Endodermal cell (in vitro differentiated cells): ENCODE results near the gene TTC22. TPM values are rescaled to one million over a fixed set of nuclear protein-coding genes. Genes with fewer than 3 reads are reported as not detected.

Experiments used
- DNase-seq: peaks from one replicate; pipeline ENCODE4 v3.0.0-alpha.2; 2017
- H3K27ac ChIP-seq: 2 replicates; pipeline ENCODE4 v1.5.1; 2013; ENCODE audit warnings: mild to moderate bottlenecking, low read depth, low read length, moderate library complexity
- H3K27me3 ChIP-seq: 2 replicates; pipeline ENCODE4 v1.6.1; 2013; ENCODE audit warnings: mild to moderate bottlenecking, low read length, moderate library complexity; ENCODE audit not compliant: insufficient read depth, control insufficient read depth, poor library complexity, severe bottlenecking
- H3K36me3 ChIP-seq: 2 replicates; pipeline ENCODE4 v1.7.0; 2013; ENCODE audit warnings: mild to moderate bottlenecking, low read length, moderate library complexity; ENCODE audit not compliant: control insufficient read depth, insufficient read depth
- H3K4me1 ChIP-seq: one replicate; pipeline ENCODE4 v1.7.0; 2013; ENCODE audit warnings: low read length; ENCODE audit not compliant: control insufficient read depth, insufficient read depth
- H3K4me3 ChIP-seq: 2 replicates; pipeline ENCODE4 v1.5.1; 2013; ENCODE audit warnings: mild to moderate bottlenecking, low read length, moderate library complexity
- H3K9ac ChIP-seq: 2 replicates; pipeline ENCODE4 v1.6.1; 2013; ENCODE audit warnings: mild to moderate bottlenecking, low read length, moderate library complexity; ENCODE audit not compliant: poor library complexity, severe bottlenecking; ENCODE audit errors: extremely low read depth
- H3K9me3 ChIP-seq: 2 replicates; pipeline ENCODE4 v1.6.1; 2013; ENCODE audit warnings: mild to moderate bottlenecking, low read length, moderate library complexity; ENCODE audit not compliant: control insufficient read depth
- H3K27ac Mint-ChIP-seq: 2 replicates; pipeline ENCODE4 v1.8.0; 2020; ENCODE audit warnings: mixed read lengths
- H3K27me3 Mint-ChIP-seq: 2 replicates; pipeline ENCODE4 v1.8.0; 2021; ENCODE audit warnings: mild to moderate bottlenecking, mixed read lengths; ENCODE audit not compliant: insufficient read depth
- H3K36me3 Mint-ChIP-seq: 2 replicates; pipeline ENCODE4 v1.8.0; 2020; ENCODE audit warnings: low read depth, mixed read lengths
- H3K4me1 Mint-ChIP-seq: 2 replicates; pipeline ENCODE4 v1.8.0; 2020; ENCODE audit warnings: mixed read lengths
- H3K4me3 Mint-ChIP-seq: 2 replicates; pipeline ENCODE4 v1.8.0; 2020; ENCODE audit warnings: mild to moderate bottlenecking, moderate library complexity, mixed read lengths
- H3K9me3 Mint-ChIP-seq: 2 replicates; pipeline ENCODE4 v1.8.0; 2020; ENCODE audit warnings: mild to moderate bottlenecking, mixed read lengths
- WGBS, 2 experiments: methylation state at CpG; one replicate each; pipeline versions ENCODE4 v1.1.5 to v1.1.7; 2013; ENCODE audit warnings: missing lambda C conversion rate in 2 of 2, mixed read lengths in 1 of 2; ENCODE audit not compliant: insufficient coverage in 1 of 2, insufficient read length in 1 of 2; 5-methylcytosine and 5-hydroxymethylcytosine counted together
- total RNA-seq, 2 donors: library from RNA; stranded (reverse); fragmentation: NEBNext Ultra II Directional in 1 of 2; extraction: Animal tissue kit (Norgen Biotek cat#: 25700) in 1 of 2; gene quantifications; 2 replicates in 1 of 2; 3 replicates in 1 of 2; pipeline ENCODE4 v1.2.1, GENCODE V29; 2021
- TF ChIP-seq, protein P1 (sequence below): fragments of 200-600 bp; sonication (generic); conservative IDR thresholded peaks from 2 replicates; pipeline ENCODE4 v1.5.0; 2021; ENCODE audit warnings: antibody characterized with exemption, mild to moderate bottlenecking

Gene TTC22
- total RNA-seq, 2 donors from 2014 or later = 0.44 to 0.53 TPM

GRCh38 chr1:54757833-54758232 is 43.3 kb downstream of the TTC22 start:
- Mint-ChIP-seq H3K9me3 (no peaks in the 10 kb centered on the region), H3K4me3 (no peak overlapping the region), H3K36me3 (peaks cover 22% of the 10 kb centered on the region), H3K27ac (no peak overlapping the region), H3K4me1 (no peaks in the 10 kb centered on the region), H3K27me3 (no peaks in the 10 kb centered on the region)
- no peak for DNase-seq
- 95 to 99% methylated on average over 8 to 9 of the region's 9 CpGs for WGBS, 2 experiments
- no peaks in the 10 kb centered on the region for H3K27me3 ChIP-seq
- H3K9me3 ChIP-seq = no peaks in the 10 kb centered on the region
- H3K4me1 ChIP-seq = no peaks in the 10 kb centered on the region
- H3K36me3 ChIP-seq = peaks cover 13% of the 10 kb centered on the region
- H3K4me3 ChIP-seq = no peak overlapping the region
- H3K27ac ChIP-seq = no peak overlapping the region
- TF ChIP-seq, protein P1, sequence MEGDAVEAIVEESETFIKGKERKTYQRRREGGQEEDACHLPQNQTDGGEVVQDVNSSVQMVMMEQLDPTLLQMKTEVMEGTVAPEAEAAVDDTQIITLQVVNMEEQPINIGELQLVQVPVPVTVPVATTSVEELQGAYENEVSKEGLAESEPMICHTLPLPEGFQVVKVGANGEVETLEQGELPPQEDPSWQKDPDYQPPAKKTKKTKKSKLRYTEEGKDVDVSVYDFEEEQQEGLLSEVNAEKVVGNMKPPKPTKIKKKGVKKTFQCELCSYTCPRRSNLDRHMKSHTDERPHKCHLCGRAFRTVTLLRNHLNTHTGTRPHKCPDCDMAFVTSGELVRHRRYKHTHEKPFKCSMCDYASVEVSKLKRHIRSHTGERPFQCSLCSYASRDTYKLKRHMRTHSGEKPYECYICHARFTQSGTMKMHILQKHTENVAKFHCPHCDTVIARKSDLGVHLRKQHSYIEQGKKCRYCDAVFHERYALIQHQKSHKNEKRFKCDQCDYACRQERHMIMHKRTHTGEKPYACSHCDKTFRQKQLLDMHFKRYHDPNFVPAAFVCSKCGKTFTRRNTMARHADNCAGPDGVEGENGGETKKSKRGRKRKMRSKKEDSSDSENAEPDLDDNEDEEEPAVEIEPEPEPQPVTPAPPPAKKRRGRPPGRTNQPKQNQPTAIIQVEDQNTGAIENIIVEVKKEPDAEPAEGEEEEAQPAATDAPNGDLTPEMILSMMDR = no peak
- H3K9ac ChIP-seq = no peak overlapping the region

GRCh38 chr1:54754486-54755285 is 46.4 kb downstream of the TTC22 start:
- Histone ChIP-seq H3K4me1 (no peaks in the 10 kb centered on the region), H3K9ac (no peak overlapping the region)

DNA sequence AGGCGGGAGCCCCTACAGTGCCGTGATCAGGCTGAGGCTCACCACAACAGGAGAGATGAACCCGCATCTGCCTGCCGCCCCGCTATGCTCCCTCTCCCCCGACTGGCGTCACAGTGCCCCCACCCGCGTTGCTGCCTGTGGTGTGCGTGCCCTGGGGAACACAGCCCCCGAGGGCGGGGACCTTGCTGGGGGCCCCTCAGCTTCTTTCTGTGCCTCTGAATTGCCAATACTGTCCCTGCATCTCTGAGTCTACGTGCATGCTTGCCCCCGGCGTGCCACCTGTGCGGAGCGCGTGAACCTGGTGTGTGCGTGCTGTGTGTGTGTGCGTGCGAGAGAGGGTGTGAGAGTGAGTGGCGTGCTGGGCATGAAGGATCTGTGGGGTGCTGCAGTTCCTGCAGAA is 47.1 kb downstream of the TTC22 start:
- DNase-seq = no peak
- Histone ChIP-seq H3K27ac (no peak overlapping the region), H3K4me1 (no peaks in the 10 kb centered on the region), H3K36me3 (peaks cover 13% of the 10 kb centered on the region), H3K9me3 (no peaks in the 10 kb centered on the region), H3K27me3 (peaks cover 11% of the 10 kb centered on the region), H3K9ac (no peak overlapping the region), H3K4me3 (no peak overlapping the region)
- Mint-ChIP-seq H3K4me3 (no peak overlapping the region), H3K4me1 (peaks cover 12% of the 10 kb centered on the region), H3K27me3 (peaks cover 16% of the 10 kb centered on the region), H3K9me3 (no peaks in the 10 kb centered on the region), H3K27ac (no peak overlapping the region), H3K36me3 (peaks cover 22% of the 10 kb centered on the region)
- 89 to 96% methylated on average over 13 to 22 of the region's 22 CpGs for WGBS, 2 experiments
- TF ChIP-seq, protein P1 = no peak

More at GRCh38 chr1:54754486-54755285, 46.4 kb downstream of the TTC22 start:
- Mint-ChIP-seq H3K9me3 (no peaks in the 10 kb centered on the region), H3K27me3 (peaks cover 12% of the 10 kb centered on the region), H3K27ac (no peak overlapping the region), H3K4me1 (peaks cover 12% of the 10 kb centered on the region), H3K36me3 (peaks cover 22% of the 10 kb centered on the region), H3K4me3 (no peak overlapping the region)
- Histone ChIP-seq H3K27me3 (peaks cover 10% of the 10 kb centered on the region), H3K27ac (no peak overlapping the region), H3K36me3 (peaks cover 13% of the 10 kb centered on the region), H3K9me3 (no peaks in the 10 kb centered on the region), H3K4me3 (no peak overlapping the region)
- no peak for DNase-seq
- TF ChIP-seq, protein P1 = no peak
- WGBS, 2 experiments = 92 to 93% methylated on average over 7 to 25 of the region's 25 CpGs
